ENCODE measurements around the gene TMEM141.
"Not testable (repeated sequence)": the region's sequence is repeated elsewhere in the genome, so short reads cannot be mapped to it uniquely, and the experiment has no call there.

Gene TMEM141

GRCh38 chr9:136841646-136842379 is 50.7 kb downstream of the TMEM141 start:
- not testable (repeated sequence) for H3K9me3 ChIP-seq (ENCODE audit: control insufficient read depth in 1 of 2, low read length in 2 of 2); H3K27me3 ChIP-seq (ENCODE audit: low read depth, low read length); H3K27ac ChIP-seq (ENCODE audit: low read length)
- Histone ChIP-seq H3K4me3 (ENCODE audit: low read depth in 1 of 2, low read length in 2 of 2) (peak overlapping the region in 1 of 2 donors; percentile 58), H3K36me3 (ENCODE audit: control insufficient read depth in 1 of 2, insufficient read depth in 2 of 2, low read length in 2 of 2) (peaks cover 5 to 27% of the 10 kb centered on the region in 2 donors), H3K4me1 (ENCODE audit: control insufficient read depth in 1 of 2, insufficient read depth in 2 of 2, low read length in 2 of 2) (peaks cover 0 to 33% of the 10 kb centered on the region in 2 donors)

GRCh38 chr9:136842380-136842948 is 51.3 kb downstream of the TMEM141 start, which contains the start of gene AJM1:
AJM1 (plus strand) TSS chr9:136842478; CDS start chr9:136844415, 1,937 bp downstream.
- Histone ChIP-seq H3K4me3 (ENCODE audit: low read depth in 1 of 2, low read length in 2 of 2) (peak within 1 kb of the TSS; percentile 30 to 58), H3K4me1 (ENCODE audit: control insufficient read depth in 1 of 2, insufficient read depth in 2 of 2, low read length in 2 of 2) (peaks cover 0 to 38% of the 10 kb centered on the region in 2 donors), H3K36me3 (ENCODE audit: control insufficient read depth in 1 of 2, insufficient read depth in 2 of 2, low read length in 2 of 2) (peaks cover 5 to 27% of the 10 kb centered on the region in 2 donors)
- H3K27me3 ChIP-seq (ENCODE audit: low read depth, low read length); H3K9me3 ChIP-seq (ENCODE audit: control insufficient read depth in 1 of 2, low read length in 2 of 2); H3K27ac ChIP-seq (ENCODE audit: low read length): not testable (repeated sequence)

Measured in muscle layer of duodenum (tissue), 2 donors.